ENCODE measurements around the gene CHCHD6.

Gene CHCHD6

DNA sequence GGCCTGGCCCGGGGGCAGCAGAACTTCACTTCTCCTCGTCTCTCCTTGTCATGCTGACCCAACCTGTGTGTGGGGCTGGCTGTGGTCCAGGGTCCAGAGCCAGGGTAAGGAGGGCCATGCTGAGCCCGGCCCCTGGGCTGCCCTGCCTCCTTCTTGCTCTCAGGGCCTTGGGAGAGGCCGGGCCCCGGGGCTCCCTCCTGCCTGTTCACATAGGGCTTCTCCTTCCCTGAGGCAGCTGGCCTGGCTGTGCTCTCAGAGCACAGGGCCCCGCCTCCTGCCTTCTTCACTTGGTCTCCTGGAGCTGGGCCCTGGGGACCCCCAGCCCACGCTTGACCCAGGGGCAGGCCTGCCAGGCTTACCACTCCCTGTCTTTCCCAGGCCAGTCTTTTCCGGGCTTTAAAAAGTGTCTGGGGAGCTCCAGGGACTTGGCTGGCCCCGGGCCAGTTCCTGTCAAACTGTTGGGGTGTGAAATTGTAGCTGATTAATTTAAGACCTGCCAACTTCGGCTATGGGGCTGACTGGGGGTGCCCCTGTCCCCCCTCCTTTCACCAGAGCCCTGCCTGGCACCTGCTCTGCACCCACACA lies 290.7 kb downstream of the CHCHD6 start:
- no peak for DNase-seq (ENCODE audit: low read depth)

DNA sequence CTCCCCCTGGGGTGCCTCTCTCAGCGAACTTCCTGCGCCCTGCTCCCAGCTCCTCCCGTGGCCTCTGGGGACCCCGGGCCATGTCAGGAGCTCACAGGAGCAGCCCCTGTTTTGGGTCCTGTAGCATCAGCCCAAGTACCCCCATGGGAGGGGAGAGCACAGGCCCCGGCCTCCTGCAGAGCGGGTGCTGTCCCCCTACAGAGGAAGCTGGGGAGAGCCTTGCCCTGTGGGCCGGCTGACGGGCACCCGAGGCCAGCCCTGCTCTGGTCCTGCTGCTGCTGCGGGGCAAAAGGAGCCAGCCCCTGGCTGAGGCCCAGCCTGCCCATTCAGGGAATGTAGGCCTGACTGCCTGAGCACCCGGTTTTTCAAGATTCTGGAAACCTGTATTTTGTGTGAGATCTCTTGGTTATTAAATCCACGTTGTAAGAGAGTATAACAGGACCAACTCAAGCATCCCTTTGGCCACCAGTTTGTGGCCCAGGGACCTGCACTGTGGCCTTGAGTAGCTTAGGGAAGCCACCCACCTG lies 291.3 kb downstream of the CHCHD6 start:
- no peak for DNase-seq (ENCODE audit: low read depth)

DNA sequence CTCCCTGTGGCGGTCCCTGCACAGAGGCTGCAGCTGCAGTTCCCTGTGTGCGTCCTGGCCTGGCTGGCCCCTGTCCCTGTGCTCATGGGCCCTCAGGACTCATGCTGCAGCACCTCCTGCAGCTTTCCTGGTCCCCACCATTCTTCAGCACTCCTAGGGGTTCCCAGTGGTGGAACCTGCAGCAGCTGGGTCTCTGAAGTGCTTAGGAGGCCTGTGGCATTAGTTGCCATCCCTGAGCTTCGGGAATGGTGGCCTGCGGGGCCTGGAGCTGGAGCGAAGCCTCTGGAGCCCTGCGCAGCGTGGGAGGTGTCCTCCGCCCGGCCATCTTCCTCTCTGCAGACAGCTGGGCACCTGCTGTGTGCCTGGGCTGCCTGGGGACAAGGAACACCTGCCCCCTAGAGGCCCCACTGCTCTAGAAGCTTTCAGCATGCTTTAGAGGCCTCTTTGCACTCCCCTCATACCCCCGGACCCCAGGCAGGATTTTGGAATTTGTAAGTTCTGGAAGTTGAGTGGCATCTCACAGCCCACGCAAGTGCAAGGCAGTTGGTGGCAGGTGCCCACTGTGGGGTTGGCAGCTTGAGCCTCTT lies 292.0 kb downstream of the CHCHD6 start:
- DNase-seq (ENCODE audit: low read depth), result no peak

DNA sequence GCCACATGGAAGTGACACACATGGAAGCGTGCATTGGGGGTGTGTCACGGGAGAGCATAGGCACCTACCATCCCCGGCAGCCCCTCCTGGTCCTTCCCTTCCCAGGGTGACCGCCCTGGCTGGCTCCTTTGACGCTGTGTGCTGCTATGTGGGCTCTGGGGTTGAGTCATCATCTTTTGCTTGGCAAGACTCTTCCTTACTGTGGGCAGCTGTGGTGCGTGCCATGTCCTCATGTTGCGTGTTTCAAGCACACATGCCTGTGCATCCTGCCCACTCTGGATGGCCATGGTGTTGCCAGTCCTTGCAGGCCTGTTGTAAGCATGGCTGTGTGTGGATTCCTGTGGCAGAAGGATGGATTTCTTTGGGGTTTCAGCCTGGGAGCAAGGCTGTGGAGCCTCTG lies 292.9 kb downstream of the CHCHD6 start:
- DNase-seq (ENCODE audit: low read depth), result no peak

DNA sequence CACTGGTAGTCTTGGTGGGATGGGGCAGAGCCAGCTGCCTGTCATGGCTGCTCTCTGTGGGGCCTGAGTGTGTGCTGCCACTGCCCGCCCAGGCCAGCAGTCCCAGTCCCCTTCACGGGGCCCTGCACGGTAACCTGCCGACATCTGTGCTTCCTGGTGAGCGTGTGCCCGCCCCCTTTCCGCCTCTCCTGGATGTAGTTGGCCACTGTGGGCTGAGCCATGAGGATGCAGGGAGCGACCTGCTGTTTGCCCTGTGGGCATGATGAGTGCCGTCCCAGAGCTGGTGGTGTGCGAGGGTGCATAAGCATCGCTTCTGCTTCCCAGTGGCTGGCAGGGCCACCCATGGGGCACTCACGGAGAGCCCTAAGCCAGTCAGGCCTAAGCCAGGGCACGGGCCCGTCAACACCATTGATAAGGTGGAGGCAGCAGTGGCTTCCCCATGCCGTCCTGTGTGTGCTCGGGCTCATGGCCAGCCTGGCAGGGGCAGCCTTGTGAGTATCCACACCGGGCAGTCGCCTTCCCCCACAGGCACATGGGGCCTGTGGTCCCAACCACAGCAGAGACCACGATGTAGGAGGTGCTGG lies 293.5 kb downstream of the CHCHD6 start:
- DNase-seq (ENCODE audit: low read depth), result no peak

- DNase-seq (ENCODE audit: low read depth), result no peak
These were observed 294.3 kb downstream of the CHCHD6 start for GRCh38 chr3:126998320-126998719.

DNA sequence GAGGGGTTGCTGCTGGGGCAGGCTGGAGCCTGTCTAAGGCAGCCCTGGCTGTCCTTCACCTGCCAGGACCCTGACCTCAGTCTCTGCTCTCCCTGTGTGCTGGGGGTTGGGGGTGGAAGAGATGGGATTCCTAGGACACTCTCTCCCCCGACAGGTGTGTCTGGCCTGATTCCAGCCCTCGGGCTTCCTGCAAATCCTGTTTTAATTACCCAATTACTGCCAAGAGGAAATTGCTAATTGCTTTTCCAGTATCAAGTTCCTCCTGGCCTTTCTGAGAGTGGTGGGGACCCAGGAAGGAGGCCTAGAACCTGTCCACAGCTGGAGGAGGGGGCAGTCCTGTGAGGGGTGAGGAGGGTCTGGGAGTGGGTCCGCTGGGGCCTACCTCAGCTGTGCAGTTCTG lies 294.7 kb downstream of the CHCHD6 start:
- DNase-seq (ENCODE audit: low read depth), result no peak

DNA sequence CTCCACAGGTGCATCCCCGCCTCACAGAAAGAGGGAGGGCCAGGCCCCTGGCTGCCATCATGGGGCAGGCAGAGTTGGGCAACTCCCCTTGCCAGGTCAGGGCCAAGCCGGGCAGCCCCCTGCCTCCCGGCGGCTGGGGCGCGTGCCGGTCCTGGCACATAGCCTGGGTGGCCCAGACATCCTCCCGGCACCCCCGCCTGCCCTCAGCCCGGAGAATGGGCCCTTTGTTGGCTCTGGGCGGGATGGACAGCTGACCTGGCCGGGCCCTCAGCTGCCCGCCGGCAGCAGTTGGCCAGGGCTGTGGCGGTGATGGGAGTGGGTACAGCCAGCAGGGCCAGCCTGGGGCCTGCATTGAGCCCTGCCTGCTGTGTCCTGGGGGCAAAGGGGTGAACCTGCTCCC lies 295.3 kb downstream of the CHCHD6 start:
- DNase-seq (ENCODE audit: low read depth), result no peak

DNA sequence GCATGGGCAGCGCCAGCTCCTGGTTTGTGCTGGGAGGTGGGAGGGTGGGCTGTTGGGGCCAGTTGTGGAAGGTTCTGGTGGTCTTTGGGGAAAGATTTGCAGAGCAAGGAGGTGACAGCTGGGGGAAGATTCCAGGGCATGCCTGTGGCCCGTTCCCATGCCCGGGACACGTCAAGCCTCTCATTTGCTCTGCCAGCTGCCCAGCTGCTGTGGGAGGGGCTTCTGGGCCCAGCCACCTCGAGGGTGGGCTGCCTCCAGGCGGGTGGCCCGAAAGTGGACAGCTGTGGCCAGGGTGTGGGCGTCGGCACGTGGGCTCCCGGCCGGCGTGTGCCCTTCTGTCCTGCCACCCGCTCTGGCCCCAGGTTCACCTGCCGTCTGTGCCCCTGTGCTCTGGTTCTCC lies 296.1 kb downstream of the CHCHD6 start:
- DNase-seq (ENCODE audit: low read depth), result no peak

DNA sequence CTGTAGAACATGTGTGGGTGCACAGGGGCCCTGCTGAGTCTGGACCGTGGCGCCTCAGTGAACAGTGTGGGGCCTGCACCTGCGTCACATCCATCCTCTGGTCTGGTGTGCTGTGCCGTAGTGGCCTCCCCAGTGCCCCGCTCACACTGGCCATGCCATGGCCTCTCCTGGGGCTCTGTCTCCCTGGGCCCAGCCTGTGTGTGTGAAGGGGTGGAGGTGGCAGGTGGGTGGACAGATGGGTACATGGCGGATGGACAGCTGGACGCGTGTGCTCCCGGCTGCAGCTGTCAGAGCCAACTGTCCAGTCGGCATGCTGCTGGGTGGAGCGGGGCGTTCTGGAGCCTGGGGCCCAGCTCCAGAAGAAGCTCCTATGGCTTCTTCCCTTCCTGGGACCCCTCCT lies 296.7 kb downstream of the CHCHD6 start:
- no peak for DNase-seq (ENCODE audit: low read depth)

GRCh38 chr3:127001486-127002194 lies 297.6 kb downstream of the CHCHD6 start:
- DNase-seq (ENCODE audit: low read depth), result no peak

- DNase-seq (ENCODE audit: low read depth), result no peak
These were observed 298.4 kb downstream of the CHCHD6 start for GRCh38 chr3:127002195-127003174.

GRCh38 chr3:127003175-127003555 lies 299.1 kb downstream of the CHCHD6 start:
- DNase-seq (ENCODE audit: low read depth), result no peak

- DNase-seq (ENCODE audit: low read depth), result no peak
These were observed 299.7 kb downstream of the CHCHD6 start for GRCh38 chr3:127003601-127004280.

DNA sequence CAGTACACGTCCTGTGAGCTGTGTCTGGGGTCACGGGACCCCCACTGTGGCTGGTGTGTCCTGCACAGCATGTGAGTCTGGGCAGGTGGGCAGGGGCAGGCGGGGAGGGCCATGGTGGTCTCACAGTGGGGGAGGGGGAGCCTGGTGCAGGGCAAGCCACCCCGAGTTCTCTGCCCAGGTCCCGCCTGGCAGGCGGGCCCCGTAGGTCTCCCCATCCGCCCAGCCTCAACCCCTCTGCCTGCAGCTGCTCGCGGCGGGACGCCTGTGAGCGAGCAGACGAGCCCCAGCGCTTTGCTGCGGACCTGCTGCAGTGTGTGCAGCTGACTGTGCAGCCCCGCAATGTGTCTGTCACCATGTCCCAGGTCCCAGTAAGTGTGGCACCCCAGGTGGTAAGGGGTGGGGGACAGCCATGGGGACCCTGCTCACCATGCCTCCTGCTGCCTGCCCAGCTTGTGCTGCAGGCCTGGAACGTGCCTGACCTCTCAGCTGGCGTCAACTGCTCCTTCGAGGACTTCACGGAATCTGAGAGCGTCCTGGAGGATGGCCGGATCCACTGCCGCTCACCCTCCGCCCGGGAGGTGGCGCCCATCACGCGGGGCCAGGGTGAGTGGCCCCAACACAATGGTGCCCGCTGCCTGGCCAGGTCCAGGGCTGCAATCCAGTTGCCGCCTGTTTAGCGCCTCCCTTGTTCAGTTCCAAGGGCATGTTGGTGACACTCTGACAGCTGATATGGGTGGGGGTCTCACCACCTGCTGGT lies 300.8 kb downstream of the CHCHD6 start:
- DNase-seq (ENCODE audit: low read depth), result no peak

- DNase-seq (ENCODE audit: low read depth), result no peak
These were observed 301.9 kb downstream of the CHCHD6 start for GRCh38 chr3:127005864-127006500.

DNA sequence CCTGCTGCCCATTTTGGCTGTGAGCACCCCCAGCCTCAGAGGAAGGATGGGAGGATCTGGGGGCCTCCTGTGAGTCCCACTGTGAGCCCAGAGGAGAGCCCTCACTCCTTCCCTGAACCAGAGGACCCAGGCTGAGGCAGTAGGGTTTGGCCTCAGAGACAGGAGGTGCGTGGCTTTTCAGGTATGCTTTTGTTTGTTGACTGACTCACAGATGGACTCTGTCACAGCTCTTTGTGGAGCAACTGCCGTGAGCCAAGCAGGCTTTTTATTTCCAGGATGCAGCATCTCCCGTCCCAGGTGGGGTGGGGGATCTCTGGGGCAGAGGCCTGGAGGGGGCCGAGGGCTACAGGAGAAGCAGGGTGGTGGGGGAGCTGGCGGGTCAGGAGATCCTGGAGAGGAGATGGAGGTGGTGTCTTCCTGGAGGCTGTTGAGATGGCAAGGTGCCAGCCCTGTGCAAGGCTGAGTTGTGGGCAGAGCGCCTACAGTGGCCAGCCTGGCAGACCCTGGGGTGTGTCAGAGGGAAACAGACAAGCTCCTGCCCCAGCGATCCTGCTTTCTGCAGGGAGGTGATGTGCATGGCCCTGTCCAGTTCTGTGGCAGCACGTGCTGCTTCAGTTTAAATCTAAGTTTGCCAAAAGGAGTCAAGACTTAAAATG lies 302.9 kb downstream of the CHCHD6 start:
- DNase-seq (ENCODE audit: low read depth), result no peak

GRCh38 chr3:127008236-127008635 lies 304.2 kb downstream of the CHCHD6 start:
- DNase-seq (ENCODE audit: low read depth), result no peak

DNA sequence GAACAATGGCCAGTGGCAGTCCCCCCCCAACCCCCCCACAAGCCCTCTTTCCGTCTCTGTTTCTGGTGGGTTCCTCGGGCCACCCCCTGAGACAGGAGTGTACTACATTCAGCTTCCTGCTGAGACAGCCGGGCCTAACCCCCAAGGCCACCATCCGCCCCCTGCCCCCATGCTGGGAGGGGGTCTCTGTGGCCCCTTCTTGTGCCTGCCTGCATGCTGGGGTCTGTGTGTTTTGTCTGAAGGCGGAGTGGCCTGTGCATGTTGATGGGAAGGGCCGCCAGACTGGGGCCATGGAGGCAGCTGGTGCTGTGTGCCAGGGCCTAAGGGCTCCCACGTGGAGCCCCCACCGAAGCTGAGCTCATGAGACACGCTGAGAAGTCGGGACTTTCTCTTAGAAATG lies 305.5 kb downstream of the CHCHD6 start:
- DNase-seq (ENCODE audit: low read depth), result no peak

All from activated T-helper 1 cell treated with Interleukin-2 at 50 U/mL for 16 hours (primary cell).